ENCODE data around the gene TIPRL. TPM values are rescaled to one million over a fixed set of nuclear protein-coding genes. Genes with fewer than 3 reads are reported as not detected.

Gene TIPRL
- total and polyA plus RNA-seq, 9 of the 15 experiments (the other 6 are each of a cell fraction or from before 2014, with no cell fraction given) = 41.4 to 90.2 (median 69.9) TPM

DNA sequence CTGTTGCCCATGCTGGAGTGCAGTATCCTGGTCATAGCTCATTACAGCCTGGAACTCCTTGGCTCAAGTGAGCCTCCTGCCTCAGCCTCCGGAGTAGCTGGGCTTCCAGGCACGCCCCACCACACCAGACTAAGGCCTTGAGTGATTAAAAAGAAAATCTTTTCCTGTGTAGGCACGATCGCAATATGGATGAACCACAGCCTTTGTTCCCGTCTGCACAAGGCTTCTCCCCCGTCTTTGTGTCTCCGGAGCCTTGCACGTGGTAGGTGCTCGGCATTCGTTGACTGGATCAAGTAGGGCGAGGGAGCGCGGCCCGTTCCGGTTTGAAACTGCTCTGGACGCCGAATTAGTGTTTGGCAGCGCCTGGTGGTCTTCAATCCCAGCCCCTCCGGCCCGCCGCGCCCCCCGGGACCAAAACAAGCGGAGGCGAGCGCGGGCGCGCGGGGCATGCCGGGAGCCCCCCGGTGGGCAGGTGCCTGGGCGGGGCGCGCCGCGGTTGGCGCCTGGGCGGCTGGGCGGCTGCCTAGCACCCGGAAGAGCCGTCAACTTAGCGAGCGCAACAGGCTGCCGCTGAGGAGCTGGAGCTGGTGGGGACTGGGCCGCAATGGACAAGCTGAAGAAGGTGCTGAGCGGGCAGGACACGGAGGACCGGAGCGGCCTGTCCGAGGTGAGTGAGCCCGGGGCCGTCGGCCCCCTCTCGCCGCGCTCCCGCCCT lies 46.9 kb downstream of the TIPRL start, which contains the start of gene SFT2D2 (continued):
- no peak for TF ChIP-seq SLC30A9 (CRISPR knock-in tag; IDR thresholded peaks at IDR 0.05)
- peak; percentile 94 for TF ChIP-seq POLR2G (IDR thresholded peaks at IDR 0.05; ENCODE audit: low read depth, low read length)
- TF ChIP-seq SAP30 (IDR thresholded peaks at IDR 0.05; ENCODE audit: borderline replicate concordance, insufficient read depth, low read depth, low read length, poor library complexity, severe bottlenecking) = peak; percentile 91
- TF ChIP-seq MTA3 (IDR thresholded peaks at IDR 0.05; ENCODE audit: borderline replicate concordance) = peak; percentile 91
- TF ChIP-seq KLF10 (CRISPR knock-in tag; IDR thresholded peaks at IDR 0.05) = no peak
- no peak for TF ChIP-seq TCFL5 (CRISPR knock-in tag; conservative IDR thresholded peaks at IDR 0.05)
- no peak for TF ChIP-seq ZNF408 (CRISPR knock-in tag; IDR thresholded peaks at IDR 0.05; ENCODE audit: low read depth)
- peak; percentile 72 to 75; a peak in 3 of 4 replicates for TF ChIP-seq NRF1 (conservative IDR thresholded peaks at IDR 0.05 in 1 of 2, IDR thresholded peaks at IDR 0.05 in 1 of 2)
- TF ChIP-seq, protein P1, sequence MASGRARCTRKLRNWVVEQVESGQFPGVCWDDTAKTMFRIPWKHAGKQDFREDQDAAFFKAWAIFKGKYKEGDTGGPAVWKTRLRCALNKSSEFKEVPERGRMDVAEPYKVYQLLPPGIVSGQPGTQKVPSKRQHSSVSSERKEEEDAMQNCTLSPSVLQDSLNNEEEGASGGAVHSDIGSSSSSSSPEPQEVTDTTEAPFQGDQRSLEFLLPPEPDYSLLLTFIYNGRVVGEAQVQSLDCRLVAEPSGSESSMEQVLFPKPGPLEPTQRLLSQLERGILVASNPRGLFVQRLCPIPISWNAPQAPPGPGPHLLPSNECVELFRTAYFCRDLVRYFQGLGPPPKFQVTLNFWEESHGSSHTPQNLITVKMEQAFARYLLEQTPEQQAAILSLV (tag; IDR thresholded peaks at IDR 0.05) = peak; percentile 74
- TF ChIP-seq, protein P2, sequence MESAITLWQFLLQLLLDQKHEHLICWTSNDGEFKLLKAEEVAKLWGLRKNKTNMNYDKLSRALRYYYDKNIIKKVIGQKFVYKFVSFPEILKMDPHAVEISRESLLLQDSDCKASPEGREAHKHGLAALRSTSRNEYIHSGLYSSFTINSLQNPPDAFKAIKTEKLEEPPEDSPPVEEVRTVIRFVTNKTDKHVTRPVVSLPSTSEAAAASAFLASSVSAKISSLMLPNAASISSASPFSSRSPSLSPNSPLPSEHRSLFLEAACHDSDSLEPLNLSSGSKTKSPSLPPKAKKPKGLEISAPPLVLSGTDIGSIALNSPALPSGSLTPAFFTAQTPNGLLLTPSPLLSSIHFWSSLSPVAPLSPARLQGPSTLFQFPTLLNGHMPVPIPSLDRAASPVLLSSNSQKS (CRISPR knock-in tag; IDR thresholded peaks at IDR 0.05) = no peak
- peak; percentile 95 for TF ChIP-seq EP400 (IDR thresholded peaks at IDR 0.05)
- no peak for TF ChIP-seq ZFP1 (CRISPR knock-in tag; IDR thresholded peaks at IDR 0.05)
- TF ChIP-seq MEF2D (tag; conservative IDR thresholded peaks at IDR 0.05; ENCODE audit: low read depth) = peak; percentile 90
- TF ChIP-seq, protein P3, sequence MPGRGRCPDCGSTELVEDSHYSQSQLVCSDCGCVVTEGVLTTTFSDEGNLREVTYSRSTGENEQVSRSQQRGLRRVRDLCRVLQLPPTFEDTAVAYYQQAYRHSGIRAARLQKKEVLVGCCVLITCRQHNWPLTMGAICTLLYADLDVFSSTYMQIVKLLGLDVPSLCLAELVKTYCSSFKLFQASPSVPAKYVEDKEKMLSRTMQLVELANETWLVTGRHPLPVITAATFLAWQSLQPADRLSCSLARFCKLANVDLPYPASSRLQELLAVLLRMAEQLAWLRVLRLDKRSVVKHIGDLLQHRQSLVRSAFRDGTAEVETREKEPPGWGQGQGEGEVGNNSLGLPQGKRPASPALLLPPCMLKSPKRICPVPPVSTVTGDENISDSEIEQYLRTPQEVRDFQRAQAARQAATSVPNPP (IDR thresholded peaks at IDR 0.05; ENCODE audit: borderline replicate concordance, insufficient read depth, insufficient read length) = no peak
- no peak for TF ChIP-seq ZFP30 (CRISPR knock-in tag; IDR thresholded peaks at IDR 0.05; ENCODE audit: borderline replicate concordance)
- TF ChIP-seq SRF (CRISPR knock-in tag; IDR thresholded peaks at IDR 0.05) = peak in 1 of 2 experiments; percentile 58; a peak in 1 of 4 replicates
- TF ChIP-seq CCNT2 (IDR thresholded peaks at IDR 0.05; ENCODE audit: borderline replicate concordance, extremely low read depth, insufficient read length, low read depth, low read length) = peak; percentile 92
- TF ChIP-seq CEBPG (CRISPR knock-in tag; IDR thresholded peaks at IDR 0.05) = peak; percentile 39; the same call in 1 of the 2 replicates
- no peak for TF ChIP-seq CEBPG (tag; conservative IDR thresholded peaks at IDR 0.05 in 1 of 2, IDR thresholded peaks at IDR 0.05 in 1 of 2)
- no peak for TF ChIP-seq ZNF561 (CRISPR knock-in tag; conservative IDR thresholded peaks at IDR 0.05)
- peak; percentile 44 for TF ChIP-seq TCF3 (CRISPR knock-in tag; IDR thresholded peaks at IDR 0.05)
- TF ChIP-seq, protein P4, sequence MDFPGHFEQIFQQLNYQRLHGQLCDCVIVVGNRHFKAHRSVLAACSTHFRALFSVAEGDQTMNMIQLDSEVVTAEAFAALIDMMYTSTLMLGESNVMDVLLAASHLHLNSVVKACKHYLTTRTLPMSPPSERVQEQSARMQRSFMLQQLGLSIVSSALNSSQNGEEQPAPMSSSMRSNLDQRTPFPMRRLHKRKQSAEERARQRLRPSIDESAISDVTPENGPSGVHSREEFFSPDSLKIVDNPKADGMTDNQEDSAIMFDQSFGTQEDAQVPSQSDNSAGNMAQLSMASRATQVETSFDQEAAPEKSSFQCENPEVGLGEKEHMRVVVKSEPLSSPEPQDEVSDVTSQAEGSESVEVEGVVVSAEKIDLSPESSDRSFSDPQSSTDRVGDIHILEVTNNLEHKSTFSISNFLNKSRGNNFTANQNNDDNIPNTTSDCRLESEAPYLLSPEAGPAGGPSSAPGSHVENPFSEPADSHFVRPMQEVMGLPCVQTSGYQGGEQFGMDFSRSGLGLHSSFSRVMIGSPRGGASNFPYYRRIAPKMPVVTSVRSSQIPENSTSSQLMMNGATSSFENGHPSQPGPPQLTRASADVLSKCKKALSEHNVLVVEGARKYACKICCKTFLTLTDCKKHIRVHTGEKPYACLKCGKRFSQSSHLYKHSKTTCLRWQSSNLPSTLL (IDR thresholded peaks at IDR 0.05) = no peak
- no peak for TF ChIP-seq ZBTB8A (IDR thresholded peaks at IDR 0.05; ENCODE audit: partially characterized antibody)
